ENCODE data around the gene IGF2. TPM values are rescaled to one million over a fixed set of nuclear protein-coding genes. Genes with fewer than 3 reads are reported as not detected.

The IGF2 gene
- total RNA-seq, 1 donor from 2014 or later: 75.0 TPM

DNA sequence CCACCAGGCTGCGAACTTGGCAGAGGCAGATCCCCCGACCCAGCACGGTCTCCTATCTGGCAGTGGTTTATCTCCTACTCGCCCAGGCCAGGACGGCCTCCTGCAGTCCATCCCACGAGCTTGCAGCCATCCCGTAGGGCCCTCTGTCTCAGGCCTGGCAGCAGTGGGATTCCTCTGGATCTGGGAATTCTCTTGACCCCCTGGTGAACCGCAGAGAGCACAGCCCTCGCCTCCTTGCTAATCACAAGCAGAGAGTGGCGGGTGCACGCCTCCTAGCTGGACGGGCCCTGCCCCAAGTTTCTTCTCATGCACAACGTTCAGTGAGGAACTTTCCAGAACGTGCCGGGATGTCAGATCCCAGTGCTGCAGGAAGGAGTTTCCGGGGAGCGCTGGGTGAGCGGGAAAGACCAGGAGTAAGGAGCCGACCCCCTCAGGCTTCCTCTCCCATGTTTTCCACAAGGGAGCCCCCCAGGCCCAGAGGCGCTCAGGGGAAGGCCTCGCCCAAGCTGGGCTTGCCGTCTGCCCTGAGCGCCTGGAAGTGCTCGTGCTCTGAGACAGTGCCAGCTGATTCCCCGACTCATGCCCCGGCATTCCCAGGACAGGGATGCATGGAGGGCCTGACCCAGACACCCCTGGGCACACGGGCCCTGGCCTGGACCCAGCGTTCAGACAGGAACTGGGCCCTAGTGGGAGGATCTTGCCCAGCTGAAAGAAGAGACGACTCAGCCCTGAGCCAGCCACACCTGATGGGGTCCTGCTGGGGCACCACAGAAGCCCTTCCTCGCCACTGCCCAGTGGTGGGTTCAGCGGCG is 24.6 kb downstream of the IGF2 start:
- Histone ChIP-seq H3K9me3 (replicated peaks) (peaks cover 20% of the 10 kb centered on the region), H3K4me1 (peaks cover 6% of the 10 kb centered on the region), H3K27ac (replicated peaks) (no peak overlapping the region), H3K27me3 (ENCODE audit: low read depth) (peaks cover 18% of the 10 kb centered on the region), H3K4me3 (no peak overlapping the region), H3K36me3 (no peaks in the 10 kb centered on the region)
- intact Hi-C loops (cut with micrococcal nuclease): no loop called here
- TF ChIP-seq, protein P1, sequence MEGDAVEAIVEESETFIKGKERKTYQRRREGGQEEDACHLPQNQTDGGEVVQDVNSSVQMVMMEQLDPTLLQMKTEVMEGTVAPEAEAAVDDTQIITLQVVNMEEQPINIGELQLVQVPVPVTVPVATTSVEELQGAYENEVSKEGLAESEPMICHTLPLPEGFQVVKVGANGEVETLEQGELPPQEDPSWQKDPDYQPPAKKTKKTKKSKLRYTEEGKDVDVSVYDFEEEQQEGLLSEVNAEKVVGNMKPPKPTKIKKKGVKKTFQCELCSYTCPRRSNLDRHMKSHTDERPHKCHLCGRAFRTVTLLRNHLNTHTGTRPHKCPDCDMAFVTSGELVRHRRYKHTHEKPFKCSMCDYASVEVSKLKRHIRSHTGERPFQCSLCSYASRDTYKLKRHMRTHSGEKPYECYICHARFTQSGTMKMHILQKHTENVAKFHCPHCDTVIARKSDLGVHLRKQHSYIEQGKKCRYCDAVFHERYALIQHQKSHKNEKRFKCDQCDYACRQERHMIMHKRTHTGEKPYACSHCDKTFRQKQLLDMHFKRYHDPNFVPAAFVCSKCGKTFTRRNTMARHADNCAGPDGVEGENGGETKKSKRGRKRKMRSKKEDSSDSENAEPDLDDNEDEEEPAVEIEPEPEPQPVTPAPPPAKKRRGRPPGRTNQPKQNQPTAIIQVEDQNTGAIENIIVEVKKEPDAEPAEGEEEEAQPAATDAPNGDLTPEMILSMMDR (IDR thresholded peaks at IDR 0.05; ENCODE audit: borderline replicate concordance): no peak
- DNase-seq: no peak

DNA sequence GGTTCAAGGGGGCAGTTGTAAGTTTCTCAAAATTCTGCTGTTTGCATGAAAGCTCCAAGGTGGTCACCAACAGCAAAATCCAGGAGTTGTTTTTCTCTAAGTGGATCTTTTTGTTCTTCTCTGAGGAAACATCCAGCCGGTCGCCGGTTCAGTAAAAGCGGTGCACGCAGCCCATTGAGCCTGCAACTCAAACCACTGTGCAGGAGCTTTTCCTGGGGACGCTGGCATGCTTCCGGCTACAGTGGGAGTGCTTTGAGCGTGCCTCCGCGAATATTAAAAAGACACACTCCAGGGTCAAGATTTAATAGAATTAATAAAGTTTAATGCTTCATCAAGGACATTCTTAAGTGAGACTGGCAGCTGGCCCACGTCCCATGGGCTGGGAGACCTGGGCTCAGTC is 25.4 kb downstream of the IGF2 start:
- Histone ChIP-seq H3K9me3 (replicated peaks) (peaks cover 20% of the 10 kb centered on the region), H3K4me3 (no peak overlapping the region), H3K27ac (replicated peaks) (no peak overlapping the region), H3K36me3 (no peaks in the 10 kb centered on the region), H3K4me1 (peaks cover 14% of the 10 kb centered on the region), H3K27me3 (ENCODE audit: low read depth) (peaks cover 20% of the 10 kb centered on the region)
- no peak for DNase-seq
- TF ChIP-seq, protein P1 (IDR thresholded peaks at IDR 0.05; ENCODE audit: borderline replicate concordance): no peak
- intact Hi-C loops (cut with micrococcal nuclease): no loop called here

DNA sequence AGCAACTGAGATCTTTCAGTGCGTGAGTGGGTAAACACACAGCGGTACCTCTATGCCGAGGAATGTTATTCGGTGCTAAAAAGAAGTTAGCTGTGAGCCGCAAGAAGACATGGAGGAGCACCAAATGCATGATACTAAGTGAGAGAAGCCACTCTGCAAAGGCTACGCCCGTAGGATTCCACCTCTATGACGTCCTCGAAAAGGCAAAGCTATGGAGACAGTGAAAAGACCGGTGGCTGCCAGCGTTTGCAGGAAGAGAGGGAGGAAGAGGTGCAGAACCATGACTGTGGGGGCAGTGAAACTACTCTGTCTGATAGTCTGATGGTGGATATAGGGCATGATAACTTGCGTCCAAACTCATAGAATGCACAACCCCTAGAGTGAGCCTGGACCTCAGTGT is 28.7 kb downstream of the IGF2 start:
- H3K4me3 ChIP-seq: no peak overlapping the region
- H3K27me3 ChIP-seq (ENCODE audit: low read depth): peaks cover 23% of the 10 kb centered on the region
- H3K4me1 ChIP-seq: peaks cover 15% of the 10 kb centered on the region
- H3K9me3 ChIP-seq (replicated peaks): no peaks in the 10 kb centered on the region
- no peaks in the 10 kb centered on the region for H3K36me3 ChIP-seq
- no peak for DNase-seq
- intact Hi-C loops (cut with micrococcal nuclease): no loop called here
- H3K27ac ChIP-seq (replicated peaks): no peak overlapping the region
- TF ChIP-seq, protein P1 (IDR thresholded peaks at IDR 0.05; ENCODE audit: borderline replicate concordance): no peak

DNA sequence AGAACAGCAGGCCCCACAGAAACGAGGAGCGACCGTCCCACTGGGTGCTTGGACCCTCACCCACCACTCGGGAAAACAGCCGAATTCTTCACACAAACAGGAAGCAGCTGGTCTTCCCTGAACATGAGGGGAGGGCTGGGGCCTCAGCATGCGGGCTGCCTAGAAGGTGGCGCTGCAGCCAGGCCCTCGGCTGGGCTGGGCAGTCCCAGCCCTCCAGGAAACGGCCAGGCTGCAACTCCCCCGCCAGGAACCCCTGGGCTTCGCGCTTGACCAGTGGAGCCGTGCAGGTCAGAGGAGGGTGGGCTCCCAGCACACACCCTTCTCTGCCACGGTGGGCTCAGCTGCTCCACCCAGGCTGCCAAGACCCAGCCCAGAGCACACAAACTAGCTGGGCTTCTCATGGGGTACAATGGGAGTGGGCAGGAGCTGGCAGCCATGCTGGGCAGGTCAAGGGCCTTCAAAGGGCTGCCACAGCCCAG is 29.6 kb downstream of the IGF2 start:
- peaks cover 15% of the 10 kb centered on the region for H3K27me3 ChIP-seq (ENCODE audit: low read depth)
- no peak overlapping the region for H3K4me3 ChIP-seq
- no peak for DNase-seq
- no peaks in the 10 kb centered on the region for H3K36me3 ChIP-seq
- peaks cover 15% of the 10 kb centered on the region for H3K4me1 ChIP-seq
- intact Hi-C loops (cut with micrococcal nuclease): no loop called here
- TF ChIP-seq, protein P1 (IDR thresholded peaks at IDR 0.05; ENCODE audit: borderline replicate concordance): no peak
- peak overlapping the region; percentile 66 for H3K27ac ChIP-seq (replicated peaks)
- H3K9me3 ChIP-seq (replicated peaks): no peaks in the 10 kb centered on the region

DNA sequence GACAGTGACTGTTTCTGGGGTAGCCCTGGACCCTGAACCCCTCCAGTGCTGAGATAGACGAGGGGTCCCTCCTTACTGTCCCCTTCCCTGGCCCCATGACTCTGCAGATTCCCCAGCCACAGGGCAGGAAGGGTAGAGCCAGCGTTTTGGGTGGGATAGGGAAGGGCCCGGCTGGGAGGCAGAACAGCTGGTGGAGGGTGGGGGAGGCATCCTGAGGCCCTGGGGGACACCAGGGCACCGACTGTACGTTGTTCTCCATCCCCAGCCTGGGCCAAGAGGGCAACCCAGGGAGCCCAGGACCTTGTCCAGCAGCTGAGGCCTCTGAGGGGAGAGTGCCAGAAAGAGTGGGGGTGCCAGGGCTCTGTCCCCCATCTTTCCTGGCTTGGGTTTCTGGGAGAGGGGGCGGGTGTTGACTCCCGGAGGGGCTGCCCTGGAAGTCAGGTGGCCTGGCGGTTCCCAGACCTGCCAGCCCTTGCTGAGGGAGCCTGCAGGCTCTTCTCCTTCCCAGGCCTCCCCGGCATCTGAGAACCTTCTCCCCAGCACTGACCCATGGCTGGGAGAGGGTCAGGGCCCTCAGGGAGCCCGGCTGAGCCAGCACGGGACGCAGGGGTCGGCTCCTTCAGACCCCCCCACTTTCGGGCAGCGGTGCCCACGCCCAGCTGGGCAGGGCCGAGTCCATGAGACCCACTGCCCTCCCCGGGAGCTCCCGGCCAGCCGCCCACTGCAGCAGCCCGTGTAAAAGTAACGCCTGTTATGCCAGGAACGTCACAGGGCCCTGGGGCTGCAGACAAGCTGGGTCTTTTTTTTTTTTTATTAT is 30.3 kb downstream of the IGF2 start:
- Histone ChIP-seq H3K36me3 (no peaks in the 10 kb centered on the region), H3K4me1 (peaks cover 15% of the 10 kb centered on the region), H3K4me3 (no peak overlapping the region), H3K27ac (replicated peaks) (peak overlapping the region; percentile 66), H3K9me3 (replicated peaks) (no peaks in the 10 kb centered on the region), H3K27me3 (ENCODE audit: low read depth) (peaks cover 15% of the 10 kb centered on the region)
- TF ChIP-seq, protein P1 (IDR thresholded peaks at IDR 0.05; ENCODE audit: borderline replicate concordance): no peak
- no peak for DNase-seq
- intact Hi-C loops (cut with micrococcal nuclease): no loop called here

Data from left ventricle myocardium inferior (tissue), 1 donor.